ENCODE data around the gene OR52R1. TPM values are rescaled to one million over a fixed set of nuclear protein-coding genes. Genes with fewer than 3 reads are reported as not detected.

OR52R1 gene
- total RNA-seq = not detected in 2 replicates
- polyA plus RNA-seq = not detected in 2 replicates
- not detected in 2 replicates for polyA plus RNA-seq (2011; cell fraction: cytosol; rRNA removed)
- polyA plus RNA-seq (2011; cell fraction: nucleus; rRNA removed) = not detected in 2 replicates
- polyA plus RNA-seq (2012) = not detected in 2 replicates
- not detected in 2 replicates for polyA minus RNA-seq
- polyA minus RNA-seq (2011; cell fraction: cytosol; rRNA and poly(A)+ RNA removed) = not detected
- not detected in 2 replicates for polyA minus RNA-seq (2011; cell fraction: nucleus; rRNA and poly(A)+ RNA removed)
- Bru-seq, nascent RNA = not detected
- not detected for BruChase-seq, experiment 1, labeled RNA remaining after a 6-hour chase
- not detected for BruChase-seq, experiment 2, labeled RNA remaining after a 2-hour chase
- long read RNA-seq = 0 reads

DNA sequence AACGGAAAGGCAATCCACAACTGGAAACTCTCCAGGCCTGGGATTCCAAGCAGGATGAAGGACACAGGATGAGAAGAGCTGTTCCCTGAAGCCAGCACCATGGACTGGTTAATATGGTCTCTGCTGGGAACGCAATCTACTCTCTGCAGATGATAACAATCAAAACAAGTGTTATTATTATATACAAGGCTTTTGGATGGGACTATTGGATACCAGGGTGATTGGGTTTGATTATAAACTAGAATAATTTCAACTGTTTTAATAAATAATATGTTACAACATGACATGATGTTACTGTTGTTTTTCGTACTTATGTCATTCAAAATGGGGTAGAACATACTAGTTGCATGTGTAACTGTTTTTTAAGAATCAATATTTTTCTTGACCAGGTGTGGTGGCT is at the start of gene OR52R1:
OR52R1 (minus strand) TSS at position 101 of the 400 bp plus-strand sequence; CDS start at position 101, 0 bp downstream.
- Histone ChIP-seq H3K9me3 (replicated peaks; ENCODE audit: control insufficient read depth, insufficient read depth, low read length) (peaks cover 2% of the 10 kb centered on the region), H3K9ac (replicated peaks; ENCODE audit: extremely low read depth, insufficient read depth, low read length) (no peak within 1 kb of the TSS), H3K79me2 (ENCODE audit: control insufficient read depth, insufficient read depth, low read length) (no peaks in the 10 kb centered on the region), H3K27ac (ENCODE audit: insufficient read depth, low read depth, low read length) (no peak within 1 kb of the TSS), H3K27me3 (ENCODE audit: control insufficient read depth in 2 of 2, insufficient read depth in 2 of 2, low read length in 2 of 2) (no peaks in the 10 kb centered on the region), H3K36me3 (ENCODE audit: control insufficient read depth in 2 of 2, extremely low read depth in 1 of 2, insufficient read depth in 2 of 2, low read length in 2 of 2) (no peaks in the 10 kb centered on the region), H3K4me1 (ENCODE audit: control insufficient read depth, extremely low read depth, insufficient read depth, low read length) (no peaks in the 10 kb centered on the region), H3K4me3 (replicated peaks in 1 of 3; ENCODE audit: insufficient read depth in 1 of 3, low read depth in 1 of 3, low read length in 3 of 3) (no peak within 1 kb of the TSS), H4K20me1 (replicated peaks; ENCODE audit: control insufficient read depth, extremely low read depth, insufficient read depth, low read length) (no peaks in the 10 kb centered on the region), H3K4me2 (ENCODE audit: insufficient read depth, low read length) (no peak within 1 kb of the TSS), H3K9me1 (replicated peaks; ENCODE audit: control insufficient read depth, extremely low read depth, insufficient read depth, low read length) (no peaks in the 10 kb centered on the region), H2AFZ (ENCODE audit: low read depth, low read length) (no peak within 1 kb of the TSS)
- dilution Hi-C loops (cut with MboI; ENCODE audit: extremely low pct_ligation_motif_present, low sequenced_read_pairs) = no loop called here
- no peak for FAIRE-seq
- BruUV-seq (replicated peaks) = no TSS peak
- DNase-seq (ENCODE audit: low read depth, low spot score) = no peak
- no peak for TF ChIP-seq FOS (IDR thresholded peaks at IDR 0.05; ENCODE audit: borderline replicate concordance, insufficient read depth, low read length)
- no peak for TF ChIP-seq POLR2AphosphoS5 (IDR thresholded peaks at IDR 0.05; ENCODE audit: insufficient read depth, low read depth, low read length)
- TF ChIP-seq JUN (IDR thresholded peaks at IDR 0.05; ENCODE audit: borderline replicate concordance, insufficient read depth, insufficient read length, low read depth) = no peak
- TF ChIP-seq EZH2 (IDR thresholded peaks at IDR 0.05; ENCODE audit: borderline replicate concordance, low read depth, low read length, severe bottlenecking) = no peak
- no peak for TF ChIP-seq MYC (IDR thresholded peaks at IDR 0.05; ENCODE audit: low read depth, low read length)
- no peak for TF ChIP-seq GATA2 (IDR thresholded peaks at IDR 0.05; ENCODE audit: insufficient read depth, insufficient read length, low read depth, low read length)
- no peak for TF ChIP-seq POLR2A (IDR thresholded peaks at IDR 0.05; ENCODE audit: low read depth, low read length)
- TF ChIP-seq, protein P1, sequence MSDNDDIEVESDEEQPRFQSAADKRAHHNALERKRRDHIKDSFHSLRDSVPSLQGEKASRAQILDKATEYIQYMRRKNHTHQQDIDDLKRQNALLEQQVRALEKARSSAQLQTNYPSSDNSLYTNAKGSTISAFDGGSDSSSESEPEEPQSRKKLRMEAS (IDR thresholded peaks at IDR 0.05; ENCODE audit: insufficient read depth, insufficient read length) = no peak
- TF ChIP-seq, protein P2, sequence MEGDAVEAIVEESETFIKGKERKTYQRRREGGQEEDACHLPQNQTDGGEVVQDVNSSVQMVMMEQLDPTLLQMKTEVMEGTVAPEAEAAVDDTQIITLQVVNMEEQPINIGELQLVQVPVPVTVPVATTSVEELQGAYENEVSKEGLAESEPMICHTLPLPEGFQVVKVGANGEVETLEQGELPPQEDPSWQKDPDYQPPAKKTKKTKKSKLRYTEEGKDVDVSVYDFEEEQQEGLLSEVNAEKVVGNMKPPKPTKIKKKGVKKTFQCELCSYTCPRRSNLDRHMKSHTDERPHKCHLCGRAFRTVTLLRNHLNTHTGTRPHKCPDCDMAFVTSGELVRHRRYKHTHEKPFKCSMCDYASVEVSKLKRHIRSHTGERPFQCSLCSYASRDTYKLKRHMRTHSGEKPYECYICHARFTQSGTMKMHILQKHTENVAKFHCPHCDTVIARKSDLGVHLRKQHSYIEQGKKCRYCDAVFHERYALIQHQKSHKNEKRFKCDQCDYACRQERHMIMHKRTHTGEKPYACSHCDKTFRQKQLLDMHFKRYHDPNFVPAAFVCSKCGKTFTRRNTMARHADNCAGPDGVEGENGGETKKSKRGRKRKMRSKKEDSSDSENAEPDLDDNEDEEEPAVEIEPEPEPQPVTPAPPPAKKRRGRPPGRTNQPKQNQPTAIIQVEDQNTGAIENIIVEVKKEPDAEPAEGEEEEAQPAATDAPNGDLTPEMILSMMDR (IDR thresholded peaks at IDR 0.05; ENCODE audit: extremely low read depth in 1 of 2, insufficient read depth in 1 of 2, low read depth in 1 of 2, low read length in 2 of 2) = no peak
- intact Hi-C loops (cut with micrococcal nuclease) = no loop called here
- CTCF ChIA-PET = no interaction called here
- POLR2A ChIA-PET = no interaction called here

All from endothelial cell of umbilical vein (primary cell).